Calu3 (cell line): Measurements from ENCODE around the gene NDUFA1. TPM values are rescaled to one million over a fixed set of nuclear protein-coding genes. Genes with fewer than 3 reads are reported as not detected.
"Not testable (repeated sequence)": the region's sequence is repeated elsewhere in the genome, so short reads cannot be mapped to it uniquely, and the experiment has no call there.

Source experiments
- BruUV-seq: library from RNA; stranded (reverse); fragments of 400-500 nt; replicated peaks from 2 replicates; lab custom pipeline; 2021; lab: Mats Ljungman, UMichigan
- CTCF ChIA-PET: fragments of 300-600 bp; sonication (Branson Sonifier 250); formaldehyde crosslinking; loops from one replicate; lab custom pipeline; 2022; ENCODE audit warnings: antibody characterized with exemption; lab: Charles Lee
- DNase-seq: peaks from one replicate; pipeline ENCODE4 v3.0.0; 2022
- H3K27ac Mint-ChIP-seq: one replicate; pipeline ENCODE4 v1.8.0; 2022; ENCODE audit warnings: mixed read lengths; ENCODE audit not compliant: unreplicated experiment
- H3K27me3 Mint-ChIP-seq: one replicate; pipeline ENCODE4 v1.8.0; 2022; ENCODE audit warnings: mixed read lengths; ENCODE audit not compliant: unreplicated experiment
- H3K36me3 Mint-ChIP-seq: one replicate; pipeline ENCODE4 v1.8.0; 2022; ENCODE audit warnings: mild to moderate bottlenecking, moderate library complexity, mixed read lengths; ENCODE audit not compliant: insufficient read depth, unreplicated experiment
- H3K4me1 Mint-ChIP-seq: one replicate; pipeline ENCODE4 v1.8.0; 2022; ENCODE audit warnings: mild to moderate bottlenecking, low read depth, mixed read lengths; ENCODE audit not compliant: unreplicated experiment
- H3K4me3 Mint-ChIP-seq: one replicate; pipeline ENCODE4 v1.8.0; 2022; ENCODE audit warnings: mild to moderate bottlenecking, low read depth, moderate library complexity, mixed read lengths; ENCODE audit not compliant: unreplicated experiment
- H3K9me3 Mint-ChIP-seq: one replicate; pipeline ENCODE4 v1.8.0; 2022; ENCODE audit warnings: low read depth, mixed read lengths; ENCODE audit not compliant: unreplicated experiment
- CTCF ChIP-seq: fragments of 200-600 bp; IDR thresholded peaks from one replicate; pipeline ENCODE4 v1.8.0; 2022; ENCODE audit warnings: antibody characterized with exemption; ENCODE audit not compliant: unreplicated experiment
- intact Hi-C: fragments of 100-400 bp; cut with micrococcal nuclease; formaldehyde crosslinking; loops from one replicate; pipeline ENCODE4 v1.10.0; 2022; ENCODE audit not compliant: unreplicated experiment
- total RNA-seq: library from RNA; stranded (reverse); gene quantifications from 2 replicates; pipeline ENCODE4 v1.2.3, GENCODE V29; 2022

Gene NDUFA1
- total RNA-seq, 1 experiment from 2014 or later: 79.6 TPM

GRCh38 chrX:119885554-119886428, 14.2 kb downstream of the NDUFA1 start:
- no peak for DNase-seq
- no peaks in the 10 kb centered on the region for H3K9me3 Mint-ChIP-seq
- no peak for TF ChIP-seq CTCF
- CTCF ChIA-PET: no interaction called here
- peaks cover 13% of the 10 kb centered on the region for H3K36me3 Mint-ChIP-seq
- H3K4me1 Mint-ChIP-seq: peaks cover 8% of the 10 kb centered on the region
- peak overlapping the region; percentile 22 for H3K4me3 Mint-ChIP-seq
- no peaks in the 10 kb centered on the region for H3K27me3 Mint-ChIP-seq
- no TSS peak for BruUV-seq
- intact Hi-C loops: no loop called here
- no peak overlapping the region for H3K27ac Mint-ChIP-seq

- no TSS peak for BruUV-seq
- CTCF ChIA-PET: interaction anchor here (0.6 to 1.7 kb wide), 6 partner anchors 11 to 439 kb away, joined by 3 to 6 read pairs (median 6); partner anchors contain the start of genes RPL39 and UPF3B
- Mint-ChIP-seq H3K4me1 (peaks cover 8% of the 10 kb centered on the region), H3K9me3 (no peaks in the 10 kb centered on the region), H3K27ac (no peak overlapping the region), H3K36me3 (peaks cover 13% of the 10 kb centered on the region), H3K27me3 (no peaks in the 10 kb centered on the region), H3K4me3 (peak overlapping the region; percentile 69)
- peak; percentile 67 for TF ChIP-seq CTCF
- DNase-seq: peak; percentile 87
- intact Hi-C loops: no loop called here
These were observed 16.2 kb downstream of the NDUFA1 start for GRCh38 chrX:119887721-119888425.

GRCh38 chrX:119890626-119891025, 19.0 kb downstream of the NDUFA1 start:
- H3K36me3 Mint-ChIP-seq: peaks cover 13% of the 10 kb centered on the region
- H3K9me3 Mint-ChIP-seq, CTCF ChIA-PET, BruUV-seq, H3K4me1 Mint-ChIP-seq, H3K27me3 Mint-ChIP-seq, H3K4me3 Mint-ChIP-seq, H3K27ac Mint-ChIP-seq, DNase-seq, intact Hi-C loops: not testable (repeated sequence)

- H3K36me3 Mint-ChIP-seq, DNase-seq, H3K9me3 Mint-ChIP-seq, H3K4me3 Mint-ChIP-seq, H3K4me1 Mint-ChIP-seq, BruUV-seq, intact Hi-C loops, CTCF ChIA-PET, H3K27ac Mint-ChIP-seq, H3K27me3 Mint-ChIP-seq: not testable (repeated sequence)
These were observed 20.5 kb downstream of the NDUFA1 start for GRCh38 chrX:119891961-119892692.

- intact Hi-C loops: no loop called here
- CTCF ChIA-PET: no interaction called here
- no peaks in the 10 kb centered on the region for H3K27me3 Mint-ChIP-seq
- DNase-seq: no peak
- no peak for TF ChIP-seq CTCF
- no peaks in the 10 kb centered on the region for H3K36me3 Mint-ChIP-seq
- no peak within 1 kb of the TSS for H3K4me3 Mint-ChIP-seq
- no peak within 1 kb of the TSS for H3K27ac Mint-ChIP-seq
- H3K9me3 Mint-ChIP-seq: no peaks in the 10 kb centered on the region
- BruUV-seq: no TSS peak
- peaks cover 7% of the 10 kb centered on the region for H3K4me1 Mint-ChIP-seq
These were observed 24.3 kb downstream of the NDUFA1 start, which contains the start of gene AKAP14 for GRCh38 chrX:119895843-119896326. TSS of gene AKAP14 (plus strand) at chrX:119895893. CDS start at chrX:119903224, 7,331 bp downstream.
